Middle frontal gyrus (tissue), 1 donor: Measurements from ENCODE around the gene PNLIPRP3.

Experiments used
- DNase-seq: peaks from one replicate; pipeline ENCODE4 v3.0.0-alpha.2; 2015; ENCODE audit warnings: low spot score; ENCODE audit errors: extremely low spot score

Gene PNLIPRP3

GRCh38 chr10:116450861-116451260 lies 23.2 kb downstream of the PNLIPRP3 start:
- DNase-seq: no peak

GRCh38 chr10:116451711-116452337 lies 24.2 kb downstream of the PNLIPRP3 start:
- DNase-seq: no peak

- no peak for DNase-seq
These were observed 24.7 kb downstream of the PNLIPRP3 start for GRCh38 chr10:116452338-116452720.

- DNase-seq: no peak
These were observed 29.8 kb downstream of the PNLIPRP3 start for GRCh38 chr10:116457488-116457887.

GRCh38 chr10:116460219-116460618 lies 32.6 kb downstream of the PNLIPRP3 start:
- DNase-seq: no peak

- DNase-seq: no peak
These were observed 34.0 kb downstream of the PNLIPRP3 start for GRCh38 chr10:116461680-116462079.

- no peak for DNase-seq
These were observed 36.6 kb downstream of the PNLIPRP3 start for GRCh38 chr10:116464257-116464656.

GRCh38 chr10:116465546-116465945 lies 37.9 kb downstream of the PNLIPRP3 start:
- no peak for DNase-seq

- DNase-seq: no peak
These were observed 39.2 kb downstream of the PNLIPRP3 start for GRCh38 chr10:116466715-116467422.

- DNase-seq: no peak
These were observed 41.8 kb downstream of the PNLIPRP3 start for GRCh38 chr10:116469437-116469836.

- no peak for DNase-seq
These were observed 42.4 kb downstream of the PNLIPRP3 start for GRCh38 chr10:116470071-116470470.

GRCh38 chr10:116470768-116471415 lies 43.2 kb downstream of the PNLIPRP3 start:
- DNase-seq: no peak

- peak; percentile 12 for DNase-seq
These were observed 45.2 kb downstream of the PNLIPRP3 start for GRCh38 chr10:116472891-116473290.

- no peak for DNase-seq
These were observed 48.2 kb downstream of the PNLIPRP3 start for GRCh38 chr10:116475866-116476265.

GRCh38 chr10:116476461-116476860 lies 48.8 kb downstream of the PNLIPRP3 start:
- no peak for DNase-seq

- peak; percentile 28 for DNase-seq
These were observed 50.5 kb downstream of the PNLIPRP3 start for GRCh38 chr10:116477986-116478664.

- DNase-seq: no peak
These were observed 59.3 kb downstream of the PNLIPRP3 start for GRCh38 chr10:116486770-116487448.

- DNase-seq: no peak
These were observed 60.1 kb downstream of the PNLIPRP3 start for GRCh38 chr10:116487522-116488430.

GRCh38 chr10:116489460-116489859 lies 61.8 kb downstream of the PNLIPRP3 start:
- no peak for DNase-seq

GRCh38 chr10:116490028-116490662 lies 62.5 kb downstream of the PNLIPRP3 start:
- DNase-seq: no peak
